Measurements from ENCODE around the gene LRBA. TPM values are rescaled to one million over a fixed set of nuclear protein-coding genes. Genes with fewer than 3 reads are reported as not detected.

The LRBA gene
- polyA plus RNA-seq, 1 of the 3 experiments (the other 2 are of a cell fraction): 11.4 TPM

- H4K20me1 ChIP-seq (ENCODE audit: insufficient read depth): no peaks in the 10 kb centered on the region
- no peak overlapping the region for H3K27ac ChIP-seq (ENCODE audit: low read depth in 2 of 2, low read length in 1 of 2)
- no peaks in the 10 kb centered on the region for H3K9me2 ChIP-seq
- no peak overlapping the region for H2AFZ ChIP-seq (ENCODE audit: low read depth)
- H3K36me3 ChIP-seq (replicated peaks in 1 of 2; ENCODE audit: control insufficient read depth in 1 of 2, insufficient read depth in 2 of 2, low read length in 1 of 2): no peaks in the 10 kb centered on the region
- no peaks in the 10 kb centered on the region; a peak in 1 of 4 replicates for H3K4me1 ChIP-seq (ENCODE audit: control insufficient read depth in 1 of 2, insufficient read depth in 2 of 2, low read depth in 1 of 2, low read length in 1 of 2)
- H3K4me3 ChIP-seq (ENCODE audit: low read depth in 2 of 2, low read length in 1 of 2): no peak overlapping the region
- no peaks in the 10 kb centered on the region for H3K79me2 ChIP-seq (ENCODE audit: insufficient read depth)
- H3K4me2 ChIP-seq: no peak overlapping the region
- ChIA-PET CTCF (no interaction called here), POLR2A (no interaction called here)
- peaks cover 5% of the 10 kb centered on the region for H3F3A ChIP-seq (replicated peaks; ENCODE audit: insufficient read depth)
- H3K27me3 ChIP-seq (ENCODE audit: insufficient read depth): no peaks in the 10 kb centered on the region
- H3K9me3 ChIP-seq: no peaks in the 10 kb centered on the region
- no peak for DNase-seq
- TF ChIP-seq TAF1 (IDR thresholded peaks at IDR 0.05; ENCODE audit: borderline replicate concordance, low read depth, low read length) (no peak), IRF3 (IDR thresholded peaks at IDR 0.05; ENCODE audit: low read depth, low read length) (no peak), JUND (IDR thresholded peaks at IDR 0.05) (no peak), POLR2AphosphoS5 (IDR thresholded peaks at IDR 0.05; ENCODE audit: low read depth, low read length) (no peak), TEAD4 (IDR thresholded peaks at IDR 0.05; ENCODE audit: borderline replicate concordance, insufficient read depth) (no peak), FOSL2 (IDR thresholded peaks at IDR 0.05; ENCODE audit: borderline replicate concordance, low read depth) (no peak)
- TF ChIP-seq, protein P1, sequence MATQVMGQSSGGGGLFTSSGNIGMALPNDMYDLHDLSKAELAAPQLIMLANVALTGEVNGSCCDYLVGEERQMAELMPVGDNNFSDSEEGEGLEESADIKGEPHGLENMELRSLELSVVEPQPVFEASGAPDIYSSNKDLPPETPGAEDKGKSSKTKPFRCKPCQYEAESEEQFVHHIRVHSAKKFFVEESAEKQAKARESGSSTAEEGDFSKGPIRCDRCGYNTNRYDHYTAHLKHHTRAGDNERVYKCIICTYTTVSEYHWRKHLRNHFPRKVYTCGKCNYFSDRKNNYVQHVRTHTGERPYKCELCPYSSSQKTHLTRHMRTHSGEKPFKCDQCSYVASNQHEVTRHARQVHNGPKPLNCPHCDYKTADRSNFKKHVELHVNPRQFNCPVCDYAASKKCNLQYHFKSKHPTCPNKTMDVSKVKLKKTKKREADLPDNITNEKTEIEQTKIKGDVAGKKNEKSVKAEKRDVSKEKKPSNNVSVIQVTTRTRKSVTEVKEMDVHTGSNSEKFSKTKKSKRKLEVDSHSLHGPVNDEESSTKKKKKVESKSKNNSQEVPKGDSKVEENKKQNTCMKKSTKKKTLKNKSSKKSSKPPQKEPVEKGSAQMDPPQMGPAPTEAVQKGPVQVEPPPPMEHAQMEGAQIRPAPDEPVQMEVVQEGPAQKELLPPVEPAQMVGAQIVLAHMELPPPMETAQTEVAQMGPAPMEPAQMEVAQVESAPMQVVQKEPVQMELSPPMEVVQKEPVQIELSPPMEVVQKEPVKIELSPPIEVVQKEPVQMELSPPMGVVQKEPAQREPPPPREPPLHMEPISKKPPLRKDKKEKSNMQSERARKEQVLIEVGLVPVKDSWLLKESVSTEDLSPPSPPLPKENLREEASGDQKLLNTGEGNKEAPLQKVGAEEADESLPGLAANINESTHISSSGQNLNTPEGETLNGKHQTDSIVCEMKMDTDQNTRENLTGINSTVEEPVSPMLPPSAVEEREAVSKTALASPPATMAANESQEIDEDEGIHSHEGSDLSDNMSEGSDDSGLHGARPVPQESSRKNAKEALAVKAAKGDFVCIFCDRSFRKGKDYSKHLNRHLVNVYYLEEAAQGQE (IDR thresholded peaks at IDR 0.05; ENCODE audit: low read depth, low read length): no peak
- no peak overlapping the region for H3K9ac ChIP-seq
These were observed 519.5 kb downstream of the LRBA start for GRCh38 chr4:150495550-150495949.

DNA sequence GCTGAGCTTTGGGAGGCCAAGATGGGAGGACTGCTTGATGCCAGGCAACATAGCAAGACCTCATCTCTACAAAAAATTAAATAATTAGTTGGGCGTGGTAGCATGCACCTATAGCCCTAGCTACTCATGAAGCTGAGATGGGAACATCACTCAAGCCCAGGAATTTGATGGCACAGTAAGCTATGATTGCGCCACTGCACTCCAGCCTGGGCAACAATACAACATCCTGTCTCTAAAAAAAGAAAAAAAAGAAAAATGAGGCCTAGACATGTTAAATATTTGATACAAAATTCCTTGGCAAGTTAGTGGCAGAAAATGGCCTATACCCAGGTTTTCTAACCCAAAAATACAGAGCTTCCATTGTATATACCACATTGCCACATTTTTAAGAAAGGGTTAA lies 521.2 kb downstream of the LRBA start:
- H3K79me2 ChIP-seq (ENCODE audit: insufficient read depth): no peaks in the 10 kb centered on the region
- H3K4me1 ChIP-seq (ENCODE audit: control insufficient read depth in 1 of 2, insufficient read depth in 2 of 2, low read depth in 1 of 2, low read length in 1 of 2): no peaks in the 10 kb centered on the region; a peak in 1 of 4 replicates
- no peaks in the 10 kb centered on the region for H4K20me1 ChIP-seq (ENCODE audit: insufficient read depth)
- no peaks in the 10 kb centered on the region for H3K27me3 ChIP-seq (ENCODE audit: insufficient read depth)
- no peaks in the 10 kb centered on the region for H3K9me3 ChIP-seq
- no peak overlapping the region for H3K9ac ChIP-seq
- H2AFZ ChIP-seq (ENCODE audit: low read depth): no peak overlapping the region
- H3K27ac ChIP-seq (ENCODE audit: low read depth in 2 of 2, low read length in 1 of 2): no peak overlapping the region
- ChIA-PET CTCF (interaction anchor here (0.6 kb wide), 1 partner anchor 361 kb away, joined by 4 read pairs; no protein-coding TSS in a partner anchor), POLR2A (no interaction called here)
- no peaks in the 10 kb centered on the region for H3K9me2 ChIP-seq
- no peaks in the 10 kb centered on the region for H3K36me3 ChIP-seq (replicated peaks in 1 of 2; ENCODE audit: control insufficient read depth in 1 of 2, insufficient read depth in 2 of 2, low read length in 1 of 2)
- no peak for DNase-seq
- H3K4me2 ChIP-seq: no peak overlapping the region
- WGBS (ENCODE audit: low lambda C conversion rate): 95% methylated on average over 2 of the region's 2 CpGs
- H3K4me3 ChIP-seq (ENCODE audit: low read depth in 2 of 2, low read length in 1 of 2): no peak overlapping the region
- TF ChIP-seq, protein P1 (IDR thresholded peaks at IDR 0.05; ENCODE audit: low read depth, low read length): no peak
- TF ChIP-seq EP300 (IDR thresholded peaks at IDR 0.05; ENCODE audit: borderline replicate concordance in 1 of 2, low read depth in 1 of 2, low read length in 1 of 2) (no peak), TAF1 (IDR thresholded peaks at IDR 0.05; ENCODE audit: borderline replicate concordance, low read depth, low read length) (no peak), SIN3A (IDR thresholded peaks at IDR 0.05; ENCODE audit: borderline replicate concordance, low read depth, low read length) (no peak), FOXM1 (IDR thresholded peaks at IDR 0.05; ENCODE audit: low read depth) (no peak), NFIC (IDR thresholded peaks at IDR 0.05; ENCODE audit: borderline replicate concordance) (no peak), YY1 (IDR thresholded peaks at IDR 0.05; ENCODE audit: low read depth) (no peak), POLR2AphosphoS5 (IDR thresholded peaks at IDR 0.05; ENCODE audit: low read depth, low read length) (no peak)
- TF ChIP-seq, protein P2, sequence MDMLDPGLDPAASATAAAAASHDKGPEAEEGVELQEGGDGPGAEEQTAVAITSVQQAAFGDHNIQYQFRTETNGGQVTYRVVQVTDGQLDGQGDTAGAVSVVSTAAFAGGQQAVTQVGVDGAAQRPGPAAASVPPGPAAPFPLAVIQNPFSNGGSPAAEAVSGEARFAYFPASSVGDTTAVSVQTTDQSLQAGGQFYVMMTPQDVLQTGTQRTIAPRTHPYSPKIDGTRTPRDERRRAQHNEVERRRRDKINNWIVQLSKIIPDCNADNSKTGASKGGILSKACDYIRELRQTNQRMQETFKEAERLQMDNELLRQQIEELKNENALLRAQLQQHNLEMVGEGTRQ (IDR thresholded peaks at IDR 0.05; ENCODE audit: borderline replicate concordance, low read depth, low read length): no peak
- TF ChIP-seq, protein P3, sequence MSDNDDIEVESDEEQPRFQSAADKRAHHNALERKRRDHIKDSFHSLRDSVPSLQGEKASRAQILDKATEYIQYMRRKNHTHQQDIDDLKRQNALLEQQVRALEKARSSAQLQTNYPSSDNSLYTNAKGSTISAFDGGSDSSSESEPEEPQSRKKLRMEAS (IDR thresholded peaks at IDR 0.05; ENCODE audit: low read depth): no peak
- TF ChIP-seq, protein P4, sequence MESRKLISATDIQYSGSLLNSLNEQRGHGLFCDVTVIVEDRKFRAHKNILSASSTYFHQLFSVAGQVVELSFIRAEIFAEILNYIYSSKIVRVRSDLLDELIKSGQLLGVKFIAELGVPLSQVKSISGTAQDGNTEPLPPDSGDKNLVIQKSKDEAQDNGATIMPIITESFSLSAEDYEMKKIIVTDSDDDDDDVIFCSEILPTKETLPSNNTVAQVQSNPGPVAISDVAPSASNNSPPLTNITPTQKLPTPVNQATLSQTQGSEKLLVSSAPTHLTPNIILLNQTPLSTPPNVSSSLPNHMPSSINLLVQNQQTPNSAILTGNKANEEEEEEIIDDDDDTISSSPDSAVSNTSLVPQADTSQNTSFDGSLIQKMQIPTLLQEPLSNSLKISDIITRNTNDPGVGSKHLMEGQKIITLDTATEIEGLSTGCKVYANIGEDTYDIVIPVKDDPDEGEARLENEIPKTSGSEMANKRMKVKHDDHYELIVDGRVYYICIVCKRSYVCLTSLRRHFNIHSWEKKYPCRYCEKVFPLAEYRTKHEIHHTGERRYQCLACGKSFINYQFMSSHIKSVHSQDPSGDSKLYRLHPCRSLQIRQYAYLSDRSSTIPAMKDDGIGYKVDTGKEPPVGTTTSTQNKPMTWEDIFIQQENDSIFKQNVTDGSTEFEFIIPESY (IDR thresholded peaks at IDR 0.05; ENCODE audit: borderline replicate concordance, low read depth): no peak
- H3F3A ChIP-seq (replicated peaks; ENCODE audit: insufficient read depth): peaks cover 5% of the 10 kb centered on the region

Data from SK-N-SH (cell line).